Activated CD8-positive, alpha-beta T cell treated with anti-CD3 and anti-CD28 coated beads for 36 hours (primary cell): ENCODE data around the gene PGRMC2. TPM values are rescaled to one million over a fixed set of nuclear protein-coding genes. Genes with fewer than 3 reads are reported as not detected.
"Not testable (repeated sequence)": the region's sequence is repeated elsewhere in the genome, so short reads cannot be mapped to it uniquely, and the experiment has no call there.

Experiments used
- ATAC-seq: fragments of 200-7000 bp; cut with Tn5 transposase; one replicate; pipeline ENCODE4 v1.10.0; 2021; ENCODE audit warnings: mild to moderate bottlenecking, moderate library complexity
- CTCF ChIA-PET: fragments of 350-600 bp; sonication (Branson Sonifier 250); formaldehyde crosslinking; loops from one replicate; lab custom pipeline; 2021; ENCODE audit warnings: antibody characterized with exemption; lab: Charles Lee
- POLR2A ChIA-PET: fragments of 350-600 bp; sonication (Branson Sonifier 250); formaldehyde crosslinking; loops from one replicate; lab custom pipeline; 2021; ENCODE audit warnings: antibody characterized with exemption; lab: Charles Lee
- DNase-seq: peaks from one replicate; pipeline ENCODE4 v3.0.0-alpha.2; 2020
- H3K27ac Mint-ChIP-seq: one replicate; pipeline ENCODE4 v1.8.0; 2021; ENCODE audit warnings: mild to moderate bottlenecking, mixed read lengths
- H3K27me3 Mint-ChIP-seq: one replicate; pipeline ENCODE4 v1.8.0; 2021; ENCODE audit warnings: mixed read lengths
- H3K36me3 Mint-ChIP-seq: one replicate; pipeline ENCODE4 v1.8.0; 2021; ENCODE audit warnings: low read depth, mixed read lengths
- H3K4me1 Mint-ChIP-seq: one replicate; pipeline ENCODE4 v1.8.0; 2021; ENCODE audit warnings: low read depth, mixed read lengths
- H3K4me3 Mint-ChIP-seq: one replicate; pipeline ENCODE4 v1.8.0; 2021; ENCODE audit warnings: mild to moderate bottlenecking, moderate library complexity, mixed read lengths
- H3K9me3 Mint-ChIP-seq: one replicate; pipeline ENCODE4 v1.8.0; 2021; ENCODE audit warnings: mixed read lengths
- intact Hi-C: fragments of 100-400 bp; cut with micrococcal nuclease; formaldehyde crosslinking; loops from one replicate; pipeline ENCODE4 v1.10.0; 2022
- total RNA-seq, 2 experiments: library from RNA; stranded (reverse); gene quantifications; one replicate each; pipeline ENCODE4 v1.2.3, GENCODE V29; 2021
- TF ChIP-seq, protein P1 (sequence below): fragments of 200-600 bp; IDR thresholded peaks from one replicate; pipeline ENCODE4 v1.8.0; 2022; ENCODE audit warnings: antibody characterized with exemption, mild to moderate bottlenecking

PGRMC2 gene
- total RNA-seq, 2 experiments from 2014 or later: 51.2 to 53.5 TPM

DNA sequence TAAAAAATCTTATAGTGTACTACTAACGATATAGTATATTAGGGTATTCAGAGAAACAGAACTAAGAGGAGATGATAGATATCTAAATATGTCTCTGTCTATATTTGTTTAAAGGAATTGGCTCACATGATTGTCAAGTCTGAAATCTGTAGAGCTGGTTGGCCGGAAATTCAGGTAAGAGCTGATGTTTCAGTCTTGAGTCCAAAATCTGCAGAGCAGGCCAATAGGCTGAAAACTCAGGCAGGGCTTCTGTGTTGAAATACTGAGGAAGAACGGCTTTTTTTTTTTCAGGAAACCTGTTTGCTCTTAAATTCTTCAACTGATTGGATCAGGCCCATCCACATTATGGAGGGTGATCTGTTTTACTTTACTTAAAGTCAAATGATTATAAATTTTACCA is 31.7 kb downstream of the PGRMC2 start:
- Mint-ChIP-seq H3K4me1 (no peaks in the 10 kb centered on the region), H3K27me3 (peaks cover 6% of the 10 kb centered on the region), H3K9me3 (no peaks in the 10 kb centered on the region), H3K27ac (no peak overlapping the region), H3K4me3 (no peak overlapping the region), H3K36me3 (no peaks in the 10 kb centered on the region)
- no peak for DNase-seq
- ChIA-PET POLR2A (no interaction called here), CTCF (no interaction called here)
- no peak for ATAC-seq
- TF ChIP-seq, protein P1, sequence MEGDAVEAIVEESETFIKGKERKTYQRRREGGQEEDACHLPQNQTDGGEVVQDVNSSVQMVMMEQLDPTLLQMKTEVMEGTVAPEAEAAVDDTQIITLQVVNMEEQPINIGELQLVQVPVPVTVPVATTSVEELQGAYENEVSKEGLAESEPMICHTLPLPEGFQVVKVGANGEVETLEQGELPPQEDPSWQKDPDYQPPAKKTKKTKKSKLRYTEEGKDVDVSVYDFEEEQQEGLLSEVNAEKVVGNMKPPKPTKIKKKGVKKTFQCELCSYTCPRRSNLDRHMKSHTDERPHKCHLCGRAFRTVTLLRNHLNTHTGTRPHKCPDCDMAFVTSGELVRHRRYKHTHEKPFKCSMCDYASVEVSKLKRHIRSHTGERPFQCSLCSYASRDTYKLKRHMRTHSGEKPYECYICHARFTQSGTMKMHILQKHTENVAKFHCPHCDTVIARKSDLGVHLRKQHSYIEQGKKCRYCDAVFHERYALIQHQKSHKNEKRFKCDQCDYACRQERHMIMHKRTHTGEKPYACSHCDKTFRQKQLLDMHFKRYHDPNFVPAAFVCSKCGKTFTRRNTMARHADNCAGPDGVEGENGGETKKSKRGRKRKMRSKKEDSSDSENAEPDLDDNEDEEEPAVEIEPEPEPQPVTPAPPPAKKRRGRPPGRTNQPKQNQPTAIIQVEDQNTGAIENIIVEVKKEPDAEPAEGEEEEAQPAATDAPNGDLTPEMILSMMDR: no peak
- intact Hi-C loops: no loop called here

GRCh38 chr4:128249787-128250668 is 37.6 kb downstream of the PGRMC2 start:
- ATAC-seq: no peak
- H3K27ac Mint-ChIP-seq: no peak overlapping the region
- ChIA-PET POLR2A (no interaction called here), CTCF (interaction anchor here (1.0 to 1.3 kb wide), 2 partner anchors 58 to 59 kb away, joined by 3 to 4 read pairs; no protein-coding TSS in a partner anchor)
- no peak overlapping the region for H3K4me3 Mint-ChIP-seq
- H3K36me3 Mint-ChIP-seq: no peaks in the 10 kb centered on the region
- DNase-seq: no peak
- H3K9me3 Mint-ChIP-seq: peaks cover 9% of the 10 kb centered on the region
- TF ChIP-seq, protein P1: no peak
- H3K27me3 Mint-ChIP-seq: no peaks in the 10 kb centered on the region
- intact Hi-C loops: no loop called here
- no peaks in the 10 kb centered on the region for H3K4me1 Mint-ChIP-seq

DNA sequence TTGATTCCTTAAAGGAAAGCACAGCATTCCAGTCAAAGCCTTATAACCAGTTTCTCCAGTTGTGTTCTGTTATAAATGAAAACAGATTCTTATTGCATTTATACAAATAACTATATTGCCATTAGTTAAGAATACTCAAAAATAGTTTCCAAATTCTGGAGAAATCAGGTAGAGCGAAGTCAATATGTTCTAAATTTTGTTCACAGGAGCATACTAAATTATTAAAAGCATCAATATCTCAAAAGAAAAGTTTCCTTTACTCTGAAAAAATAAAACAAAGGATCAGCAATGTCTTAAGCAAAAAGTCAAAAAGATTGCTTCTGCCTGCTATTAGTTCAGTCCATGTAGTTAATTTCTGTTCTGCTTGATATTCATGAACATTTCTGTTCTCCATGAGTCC is 39.7 kb downstream of the PGRMC2 start:
- CTCF ChIA-PET: no interaction called here
- H3K4me3 Mint-ChIP-seq: no peak overlapping the region
- TF ChIP-seq, protein P1: no peak
- no peaks in the 10 kb centered on the region for H3K36me3 Mint-ChIP-seq
- H3K27me3 Mint-ChIP-seq: no peaks in the 10 kb centered on the region
- POLR2A ChIA-PET: no interaction called here
- ATAC-seq: no peak
- H3K27ac Mint-ChIP-seq: no peak overlapping the region
- H3K9me3 Mint-ChIP-seq: peaks cover 9% of the 10 kb centered on the region
- DNase-seq: no peak
- intact Hi-C loops: no loop called here
- H3K4me1 Mint-ChIP-seq: no peaks in the 10 kb centered on the region

DNA sequence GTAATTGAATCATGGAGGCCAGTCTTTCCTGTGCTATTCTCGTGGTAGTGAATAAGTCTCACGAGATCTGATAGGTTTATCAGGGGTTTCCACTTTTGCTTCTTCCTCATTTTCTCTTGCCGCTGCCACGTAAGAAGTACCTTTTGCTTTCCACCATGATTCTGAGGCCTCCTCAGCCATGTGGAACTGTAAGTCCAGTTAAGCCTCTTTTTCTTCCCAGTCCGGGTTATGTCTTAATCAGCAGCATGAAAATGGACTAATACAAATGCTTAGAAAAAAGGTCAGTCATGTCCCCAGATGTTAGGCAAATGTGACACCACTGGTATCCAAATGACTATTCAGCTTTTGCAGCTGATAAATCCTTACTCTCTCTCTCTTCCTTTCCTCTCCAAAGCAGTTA is 42.2 kb downstream of the PGRMC2 start:
- H3K27ac Mint-ChIP-seq, intact Hi-C loops, H3K4me3 Mint-ChIP-seq, ATAC-seq, H3K27me3 Mint-ChIP-seq, CTCF ChIA-PET, H3K36me3 Mint-ChIP-seq, DNase-seq, POLR2A ChIA-PET, H3K9me3 Mint-ChIP-seq, H3K4me1 Mint-ChIP-seq: not testable (repeated sequence)

- peaks cover 1% of the 10 kb centered on the region for H3K27me3 Mint-ChIP-seq
- POLR2A ChIA-PET: no interaction called here
- no peak overlapping the region for H3K4me3 Mint-ChIP-seq
- no peaks in the 10 kb centered on the region for H3K4me1 Mint-ChIP-seq
- CTCF ChIA-PET: no interaction called here
- ATAC-seq (no peak), DNase-seq (no peak)
- TF ChIP-seq, protein P1: no peak
- intact Hi-C loops: no loop called here
- no peak overlapping the region for H3K27ac Mint-ChIP-seq
- H3K9me3 Mint-ChIP-seq: peaks cover 5% of the 10 kb centered on the region
- H3K36me3 Mint-ChIP-seq: no peaks in the 10 kb centered on the region
Observed at GRCh38 chr4:128244379-128244778, 43.2 kb downstream of the PGRMC2 start.
